BJ (cell line): Measurements from ENCODE around the gene BRINP1. TPM values are rescaled to one million over a fixed set of nuclear protein-coding genes. Genes with fewer than 3 reads are reported as not detected.

Experiments
- CTCF ChIA-PET: fragments of 350-600 bp; formaldehyde crosslinking; extraction: SDS; loops from one replicate; lab custom pipeline; 2021; ENCODE audit warnings: antibody characterized with exemption, inconsistent platforms; lab: Yijun Ruan, JAX
- POLR2A ChIA-PET: fragments of 300-600 bp; sonication (Branson Sonifier 250); formaldehyde crosslinking; extraction: SDS; loops from one replicate; lab custom pipeline; 2021; ENCODE audit warnings: antibody characterized with exemption; lab: Charles Lee
- DNase-seq: peaks from one replicate; pipeline ENCODE4 v3.0.0-alpha.2; 2011; ENCODE audit warnings: low read depth
- H3K27me3 ChIP-seq: 2 replicates; pipeline ENCODE4 v1.6.0; 2011; ENCODE audit warnings: low read length; ENCODE audit not compliant: control insufficient read depth, insufficient read depth
- H3K36me3 ChIP-seq: 2 replicates; pipeline ENCODE4 v1.5.1; 2011; ENCODE audit warnings: low read length; ENCODE audit not compliant: control insufficient read depth, insufficient read depth
- H3K4me3 ChIP-seq: 2 replicates; pipeline ENCODE4 v1.5.1; 2011; ENCODE audit warnings: low read depth, mild to moderate bottlenecking, control low read depth, low read length
- CTCF ChIP-seq: IDR thresholded peaks from 2 replicates; pipeline ENCODE4 v1.5.1; 2011; ENCODE audit warnings: low read depth, mild to moderate bottlenecking, control low read depth, inconsistent platforms, low read length, moderate library complexity; ENCODE audit not compliant: insufficient read depth
- polyA minus RNA-seq: library from RNA; depleted of rRNA, polyadenylated mRNA; stranded (reverse); fragments of >200 nt; gene quantifications from 2 replicates; pipeline ENCODE4 v1.2.3, GENCODE V29; 2011; rRNA and poly(A)+ RNA removed
- polyA plus RNA-seq: library from polyadenylated mRNA; depleted of rRNA; stranded (reverse); fragments of >200 nt; gene quantifications from 2 replicates; pipeline ENCODE4 v1.2.3, GENCODE V29; 2011; rRNA removed

The BRINP1 gene
- 0.60 TPM in 2 replicates for polyA plus RNA-seq
- polyA minus RNA-seq, result 0.57 and 0.62 TPM in 2 replicates

- H3K4me3 ChIP-seq, result peak within 1 kb of the TSS; percentile 46
- DNase-seq, result no peak
- POLR2A ChIA-PET, result no interaction called here
Measured at GRCh38 chr9:119368681-119369581, at the start of gene BRINP1. TSS of gene BRINP1 (minus strand) at chr9:119369435. CDS start at chr9:119313355, 56,080 bp downstream.

GRCh38 chr9:119418721-119419120 lies 49.5 kb upstream of the BRINP1 start:
- no peak for DNase-seq
- ChIA-PET CTCF (no interaction called here), POLR2A (no interaction called here)
- Histone ChIP-seq H3K4me3 (no peak overlapping the region), H3K27me3 (no peaks in the 10 kb centered on the region), H3K36me3 (no peaks in the 10 kb centered on the region)
- no peak for TF ChIP-seq CTCF

More at GRCh38 chr9:119368681-119369581, at the start of gene BRINP1:
- CTCF ChIA-PET, result no interaction called here
- no peaks in the 10 kb centered on the region for H3K36me3 ChIP-seq
- TF ChIP-seq CTCF, result no peak
- H3K27me3 ChIP-seq, result peaks cover 16% of the 10 kb centered on the region

- CTCF ChIA-PET, result interaction anchor here (0.6 kb wide), 2 partner anchors 843 to 1647 kb away, joined by 3 to 5 read pairs; no protein-coding TSS in a partner anchor
- Histone ChIP-seq H3K36me3 (no peaks in the 10 kb centered on the region), H3K27me3 (no peaks in the 10 kb centered on the region), H3K4me3 (no peak overlapping the region)
- TF ChIP-seq CTCF, result no peak
- POLR2A ChIA-PET, result no interaction called here
- DNase-seq, result no peak
Measured at GRCh38 chr9:119416793-119417192, 47.6 kb upstream of the BRINP1 start.

GRCh38 chr9:119412399-119412798 lies 43.2 kb upstream of the BRINP1 start:
- CTCF ChIA-PET, result no interaction called here
- no peaks in the 10 kb centered on the region for H3K27me3 ChIP-seq
- no peak for TF ChIP-seq CTCF
- POLR2A ChIA-PET, result no interaction called here
- DNase-seq, result no peak
- no peaks in the 10 kb centered on the region for H3K36me3 ChIP-seq
- H3K4me3 ChIP-seq, result no peak overlapping the region

- H3K27me3 ChIP-seq, result no peaks in the 10 kb centered on the region
- no peak for DNase-seq
- H3K4me3 ChIP-seq, result no peak overlapping the region
- POLR2A ChIA-PET, result no interaction called here
- TF ChIP-seq CTCF, result no peak
- CTCF ChIA-PET, result no interaction called here
- H3K36me3 ChIP-seq, result no peaks in the 10 kb centered on the region
Measured at GRCh38 chr9:119409552-119409951, 40.3 kb upstream of the BRINP1 start.
